Measurements from ENCODE around the gene TYMP. TPM values are rescaled to one million over a fixed set of nuclear protein-coding genes. Genes with fewer than 3 reads are reported as not detected.

The TYMP gene
- total RNA-seq, 1 experiment from 2014 or later: 1.5 TPM

DNA sequence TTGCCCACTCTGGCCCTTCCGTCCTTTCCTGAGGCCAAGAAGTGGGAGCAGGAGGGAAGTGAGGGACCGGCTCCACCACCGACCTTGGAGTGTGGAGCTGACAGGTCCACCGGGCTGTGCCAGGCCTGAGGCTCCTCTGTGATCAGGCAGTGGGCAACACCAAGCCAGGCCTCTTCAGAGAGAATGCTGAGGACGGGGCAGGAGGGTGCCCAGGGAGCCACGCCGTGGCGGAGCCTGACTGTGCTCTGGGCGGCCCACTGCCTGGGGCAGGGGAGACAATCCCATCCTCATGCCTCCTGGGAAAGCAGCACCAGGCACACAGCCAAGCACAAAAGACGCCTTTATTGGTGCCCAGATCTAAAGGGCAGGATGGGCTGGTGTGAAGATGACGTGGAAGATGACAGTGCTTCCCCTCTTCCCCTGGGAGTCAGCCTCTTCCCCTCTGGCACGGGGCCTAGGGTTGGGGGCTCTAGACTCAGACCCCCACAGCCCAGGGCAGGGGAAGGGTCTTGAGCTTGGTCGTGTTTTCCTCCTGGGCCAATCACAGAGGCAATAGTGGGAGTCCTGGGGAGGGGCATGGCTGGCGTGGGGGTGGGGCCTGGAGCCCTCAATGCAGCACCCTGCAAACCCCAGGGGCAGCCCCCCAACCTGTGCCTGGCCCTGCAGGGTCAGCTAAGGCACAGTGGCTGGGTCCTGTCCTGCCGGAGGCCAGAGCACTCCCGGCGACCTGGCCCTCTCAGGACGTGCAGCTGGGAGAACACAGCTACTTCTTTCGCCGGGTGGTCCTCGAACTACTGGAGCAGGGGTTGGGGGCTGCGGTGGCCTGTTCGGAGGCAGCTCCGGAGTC is 27.0 kb downstream of the TYMP start (continued):
- TF ChIP-seq, protein P1, sequence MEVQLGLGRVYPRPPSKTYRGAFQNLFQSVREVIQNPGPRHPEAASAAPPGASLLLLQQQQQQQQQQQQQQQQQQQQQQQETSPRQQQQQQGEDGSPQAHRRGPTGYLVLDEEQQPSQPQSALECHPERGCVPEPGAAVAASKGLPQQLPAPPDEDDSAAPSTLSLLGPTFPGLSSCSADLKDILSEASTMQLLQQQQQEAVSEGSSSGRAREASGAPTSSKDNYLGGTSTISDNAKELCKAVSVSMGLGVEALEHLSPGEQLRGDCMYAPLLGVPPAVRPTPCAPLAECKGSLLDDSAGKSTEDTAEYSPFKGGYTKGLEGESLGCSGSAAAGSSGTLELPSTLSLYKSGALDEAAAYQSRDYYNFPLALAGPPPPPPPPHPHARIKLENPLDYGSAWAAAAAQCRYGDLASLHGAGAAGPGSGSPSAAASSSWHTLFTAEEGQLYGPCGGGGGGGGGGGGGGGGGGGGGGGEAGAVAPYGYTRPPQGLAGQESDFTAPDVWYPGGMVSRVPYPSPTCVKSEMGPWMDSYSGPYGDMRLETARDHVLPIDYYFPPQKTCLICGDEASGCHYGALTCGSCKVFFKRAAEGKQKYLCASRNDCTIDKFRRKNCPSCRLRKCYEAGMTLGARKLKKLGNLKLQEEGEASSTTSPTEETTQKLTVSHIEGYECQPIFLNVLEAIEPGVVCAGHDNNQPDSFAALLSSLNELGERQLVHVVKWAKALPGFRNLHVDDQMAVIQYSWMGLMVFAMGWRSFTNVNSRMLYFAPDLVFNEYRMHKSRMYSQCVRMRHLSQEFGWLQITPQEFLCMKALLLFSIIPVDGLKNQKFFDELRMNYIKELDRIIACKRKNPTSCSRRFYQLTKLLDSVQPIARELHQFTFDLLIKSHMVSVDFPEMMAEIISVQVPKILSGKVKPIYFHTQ (CRISPR knock-in tag; IDR thresholded peaks at IDR 0.05): no peak
- TF ChIP-seq, protein P2, sequence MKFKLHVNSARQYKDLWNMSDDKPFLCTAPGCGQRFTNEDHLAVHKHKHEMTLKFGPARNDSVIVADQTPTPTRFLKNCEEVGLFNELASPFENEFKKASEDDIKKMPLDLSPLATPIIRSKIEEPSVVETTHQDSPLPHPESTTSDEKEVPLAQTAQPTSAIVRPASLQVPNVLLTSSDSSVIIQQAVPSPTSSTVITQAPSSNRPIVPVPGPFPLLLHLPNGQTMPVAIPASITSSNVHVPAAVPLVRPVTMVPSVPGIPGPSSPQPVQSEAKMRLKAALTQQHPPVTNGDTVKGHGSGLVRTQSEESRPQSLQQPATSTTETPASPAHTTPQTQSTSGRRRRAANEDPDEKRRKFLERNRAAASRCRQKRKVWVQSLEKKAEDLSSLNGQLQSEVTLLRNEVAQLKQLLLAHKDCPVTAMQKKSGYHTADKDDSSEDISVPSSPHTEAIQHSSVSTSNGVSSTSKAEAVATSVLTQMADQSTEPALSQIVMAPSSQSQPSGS (CRISPR knock-in tag; IDR thresholded peaks at IDR 0.05; ENCODE audit: borderline replicate concordance, low read depth): no peak
- TF ChIP-seq GTF2I (CRISPR knock-in tag; conservative IDR thresholded peaks at IDR 0.05) (no peak), ZNF263 (CRISPR knock-in tag; IDR thresholded peaks at IDR 0.05; ENCODE audit: low read depth) (no peak), SP1 (CRISPR knock-in tag; conservative IDR thresholded peaks at IDR 0.05) (no peak), GRHL2 (CRISPR knock-in tag; IDR thresholded peaks at IDR 0.05; ENCODE audit: insufficient replicate concordance, severe bottlenecking) (no peak), CREB1 (CRISPR knock-in tag; IDR thresholded peaks at IDR 0.05) (no peak), EMX1 (CRISPR knock-in tag; IDR thresholded peaks at IDR 0.05) (no peak)
- TF ChIP-seq, protein P3, sequence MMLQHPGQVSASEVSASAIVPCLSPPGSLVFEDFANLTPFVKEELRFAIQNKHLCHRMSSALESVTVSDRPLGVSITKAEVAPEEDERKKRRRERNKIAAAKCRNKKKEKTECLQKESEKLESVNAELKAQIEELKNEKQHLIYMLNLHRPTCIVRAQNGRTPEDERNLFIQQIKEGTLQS (CRISPR knock-in tag; conservative IDR thresholded peaks at IDR 0.05): no peak
- TF ChIP-seq, protein P4, sequence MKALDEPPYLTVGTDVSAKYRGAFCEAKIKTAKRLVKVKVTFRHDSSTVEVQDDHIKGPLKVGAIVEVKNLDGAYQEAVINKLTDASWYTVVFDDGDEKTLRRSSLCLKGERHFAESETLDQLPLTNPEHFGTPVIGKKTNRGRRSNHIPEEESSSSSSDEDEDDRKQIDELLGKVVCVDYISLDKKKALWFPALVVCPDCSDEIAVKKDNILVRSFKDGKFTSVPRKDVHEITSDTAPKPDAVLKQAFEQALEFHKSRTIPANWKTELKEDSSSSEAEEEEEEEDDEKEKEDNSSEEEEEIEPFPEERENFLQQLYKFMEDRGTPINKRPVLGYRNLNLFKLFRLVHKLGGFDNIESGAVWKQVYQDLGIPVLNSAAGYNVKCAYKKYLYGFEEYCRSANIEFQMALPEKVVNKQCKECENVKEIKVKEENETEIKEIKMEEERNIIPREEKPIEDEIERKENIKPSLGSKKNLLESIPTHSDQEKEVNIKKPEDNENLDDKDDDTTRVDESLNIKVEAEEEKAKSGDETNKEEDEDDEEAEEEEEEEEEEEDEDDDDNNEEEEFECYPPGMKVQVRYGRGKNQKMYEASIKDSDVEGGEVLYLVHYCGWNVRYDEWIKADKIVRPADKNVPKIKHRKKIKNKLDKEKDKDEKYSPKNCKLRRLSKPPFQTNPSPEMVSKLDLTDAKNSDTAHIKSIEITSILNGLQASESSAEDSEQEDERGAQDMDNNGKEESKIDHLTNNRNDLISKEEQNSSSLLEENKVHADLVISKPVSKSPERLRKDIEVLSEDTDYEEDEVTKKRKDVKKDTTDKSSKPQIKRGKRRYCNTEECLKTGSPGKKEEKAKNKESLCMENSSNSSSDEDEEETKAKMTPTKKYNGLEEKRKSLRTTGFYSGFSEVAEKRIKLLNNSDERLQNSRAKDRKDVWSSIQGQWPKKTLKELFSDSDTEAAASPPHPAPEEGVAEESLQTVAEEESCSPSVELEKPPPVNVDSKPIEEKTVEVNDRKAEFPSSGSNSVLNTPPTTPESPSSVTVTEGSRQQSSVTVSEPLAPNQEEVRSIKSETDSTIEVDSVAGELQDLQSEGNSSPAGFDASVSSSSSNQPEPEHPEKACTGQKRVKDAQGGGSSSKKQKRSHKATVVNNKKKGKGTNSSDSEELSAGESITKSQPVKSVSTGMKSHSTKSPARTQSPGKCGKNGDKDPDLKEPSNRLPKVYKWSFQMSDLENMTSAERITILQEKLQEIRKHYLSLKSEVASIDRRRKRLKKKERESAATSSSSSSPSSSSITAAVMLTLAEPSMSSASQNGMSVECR (CRISPR knock-in tag; IDR thresholded peaks at IDR 0.05; ENCODE audit: borderline replicate concordance): no peak
- TF ChIP-seq, protein P5, sequence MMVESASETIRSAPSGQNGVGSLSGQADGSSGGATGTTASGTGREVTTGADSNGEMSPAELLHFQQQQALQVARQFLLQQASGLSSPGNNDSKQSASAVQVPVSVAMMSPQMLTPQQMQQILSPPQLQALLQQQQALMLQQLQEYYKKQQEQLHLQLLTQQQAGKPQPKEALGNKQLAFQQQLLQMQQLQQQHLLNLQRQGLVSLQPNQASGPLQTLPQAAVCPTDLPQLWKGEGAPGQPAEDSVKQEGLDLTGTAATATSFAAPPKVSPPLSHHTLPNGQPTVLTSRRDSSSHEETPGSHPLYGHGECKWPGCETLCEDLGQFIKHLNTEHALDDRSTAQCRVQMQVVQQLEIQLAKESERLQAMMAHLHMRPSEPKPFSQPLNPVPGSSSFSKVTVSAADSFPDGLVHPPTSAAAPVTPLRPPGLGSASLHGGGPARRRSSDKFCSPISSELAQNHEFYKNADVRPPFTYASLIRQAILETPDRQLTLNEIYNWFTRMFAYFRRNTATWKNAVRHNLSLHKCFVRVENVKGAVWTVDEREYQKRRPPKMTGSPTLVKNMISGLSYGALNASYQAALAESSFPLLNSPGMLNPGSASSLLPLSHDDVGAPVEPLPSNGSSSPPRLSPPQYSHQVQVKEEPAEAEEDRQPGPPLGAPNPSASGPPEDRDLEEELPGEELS (CRISPR knock-in tag; IDR thresholded peaks at IDR 0.05): no peak
- TF ChIP-seq, protein P6, sequence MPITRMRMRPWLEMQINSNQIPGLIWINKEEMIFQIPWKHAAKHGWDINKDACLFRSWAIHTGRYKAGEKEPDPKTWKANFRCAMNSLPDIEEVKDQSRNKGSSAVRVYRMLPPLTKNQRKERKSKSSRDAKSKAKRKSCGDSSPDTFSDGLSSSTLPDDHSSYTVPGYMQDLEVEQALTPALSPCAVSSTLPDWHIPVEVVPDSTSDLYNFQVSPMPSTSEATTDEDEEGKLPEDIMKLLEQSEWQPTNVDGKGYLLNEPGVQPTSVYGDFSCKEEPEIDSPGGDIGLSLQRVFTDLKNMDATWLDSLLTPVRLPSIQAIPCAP (CRISPR knock-in tag; IDR thresholded peaks at IDR 0.05): no peak

DNA sequence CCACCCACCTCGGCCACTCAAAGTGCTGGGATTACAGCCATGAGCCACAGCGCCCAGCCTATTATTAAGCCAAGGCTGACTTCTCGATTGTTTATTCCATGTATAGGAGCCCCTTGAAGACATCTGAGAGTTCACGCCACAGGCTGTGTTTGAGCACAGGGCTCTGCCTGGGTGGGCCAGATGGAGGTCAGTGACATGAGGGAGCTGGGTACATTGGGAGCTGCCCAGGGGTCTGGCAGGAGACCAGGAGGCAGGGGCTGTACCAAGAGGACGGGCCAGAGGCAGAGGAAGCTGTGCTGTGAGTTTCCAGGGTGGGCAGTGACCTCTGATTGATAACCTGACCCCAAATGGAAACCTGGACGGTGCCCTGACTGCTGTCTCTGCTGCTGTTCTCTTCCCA is 27.7 kb downstream of the TYMP start:
- DNase-seq (ENCODE audit: low spot score) (no peak), ATAC-seq (no peak)
- no peaks in the 10 kb centered on the region for H3K9me3 Mint-ChIP-seq
- CTCF ChIA-PET: interaction anchor here (1.0 kb wide), 1 partner anchor 23 kb away, joined by 3 read pairs; the partner anchor contains the start of gene SCO2
- H3K27ac Mint-ChIP-seq: no peak overlapping the region
- H3K4me3 Mint-ChIP-seq: no peak overlapping the region
- TF ChIP-seq ZNF138 (CRISPR knock-in tag; conservative IDR thresholded peaks at IDR 0.05): no peak
- TF ChIP-seq, protein P7, sequence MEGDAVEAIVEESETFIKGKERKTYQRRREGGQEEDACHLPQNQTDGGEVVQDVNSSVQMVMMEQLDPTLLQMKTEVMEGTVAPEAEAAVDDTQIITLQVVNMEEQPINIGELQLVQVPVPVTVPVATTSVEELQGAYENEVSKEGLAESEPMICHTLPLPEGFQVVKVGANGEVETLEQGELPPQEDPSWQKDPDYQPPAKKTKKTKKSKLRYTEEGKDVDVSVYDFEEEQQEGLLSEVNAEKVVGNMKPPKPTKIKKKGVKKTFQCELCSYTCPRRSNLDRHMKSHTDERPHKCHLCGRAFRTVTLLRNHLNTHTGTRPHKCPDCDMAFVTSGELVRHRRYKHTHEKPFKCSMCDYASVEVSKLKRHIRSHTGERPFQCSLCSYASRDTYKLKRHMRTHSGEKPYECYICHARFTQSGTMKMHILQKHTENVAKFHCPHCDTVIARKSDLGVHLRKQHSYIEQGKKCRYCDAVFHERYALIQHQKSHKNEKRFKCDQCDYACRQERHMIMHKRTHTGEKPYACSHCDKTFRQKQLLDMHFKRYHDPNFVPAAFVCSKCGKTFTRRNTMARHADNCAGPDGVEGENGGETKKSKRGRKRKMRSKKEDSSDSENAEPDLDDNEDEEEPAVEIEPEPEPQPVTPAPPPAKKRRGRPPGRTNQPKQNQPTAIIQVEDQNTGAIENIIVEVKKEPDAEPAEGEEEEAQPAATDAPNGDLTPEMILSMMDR (IDR thresholded peaks at IDR 0.05): no peak
- TF ChIP-seq, protein P8, sequence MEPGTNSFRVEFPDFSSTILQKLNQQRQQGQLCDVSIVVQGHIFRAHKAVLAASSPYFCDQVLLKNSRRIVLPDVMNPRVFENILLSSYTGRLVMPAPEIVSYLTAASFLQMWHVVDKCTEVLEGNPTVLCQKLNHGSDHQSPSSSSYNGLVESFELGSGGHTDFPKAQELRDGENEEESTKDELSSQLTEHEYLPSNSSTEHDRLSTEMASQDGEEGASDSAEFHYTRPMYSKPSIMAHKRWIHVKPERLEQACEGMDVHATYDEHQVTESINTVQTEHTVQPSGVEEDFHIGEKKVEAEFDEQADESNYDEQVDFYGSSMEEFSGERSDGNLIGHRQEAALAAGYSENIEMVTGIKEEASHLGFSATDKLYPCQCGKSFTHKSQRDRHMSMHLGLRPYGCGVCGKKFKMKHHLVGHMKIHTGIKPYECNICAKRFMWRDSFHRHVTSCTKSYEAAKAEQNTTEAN (CRISPR knock-in tag; IDR thresholded peaks at IDR 0.05): no peak
- TF ChIP-seq, protein P9, sequence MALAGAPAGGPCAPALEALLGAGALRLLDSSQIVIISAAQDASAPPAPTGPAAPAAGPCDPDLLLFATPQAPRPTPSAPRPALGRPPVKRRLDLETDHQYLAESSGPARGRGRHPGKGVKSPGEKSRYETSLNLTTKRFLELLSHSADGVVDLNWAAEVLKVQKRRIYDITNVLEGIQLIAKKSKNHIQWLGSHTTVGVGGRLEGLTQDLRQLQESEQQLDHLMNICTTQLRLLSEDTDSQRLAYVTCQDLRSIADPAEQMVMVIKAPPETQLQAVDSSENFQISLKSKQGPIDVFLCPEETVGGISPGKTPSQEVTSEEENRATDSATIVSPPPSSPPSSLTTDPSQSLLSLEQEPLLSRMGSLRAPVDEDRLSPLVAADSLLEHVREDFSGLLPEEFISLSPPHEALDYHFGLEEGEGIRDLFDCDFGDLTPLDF (CRISPR knock-in tag; IDR thresholded peaks at IDR 0.05): no peak
- TF ChIP-seq, protein P10, sequence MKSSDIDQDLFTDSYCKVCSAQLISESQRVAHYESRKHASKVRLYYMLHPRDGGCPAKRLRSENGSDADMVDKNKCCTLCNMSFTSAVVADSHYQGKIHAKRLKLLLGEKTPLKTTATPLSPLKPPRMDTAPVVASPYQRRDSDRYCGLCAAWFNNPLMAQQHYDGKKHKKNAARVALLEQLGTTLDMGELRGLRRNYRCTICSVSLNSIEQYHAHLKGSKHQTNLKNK (CRISPR knock-in tag; IDR thresholded peaks at IDR 0.05): no peak
- no peak for TF ChIP-seq HMGA2 (CRISPR knock-in tag; IDR thresholded peaks at IDR 0.05)
- H3K4me1 Mint-ChIP-seq: peaks cover 6% of the 10 kb centered on the region
- POLR2A ChIA-PET: no interaction called here
- no peaks in the 10 kb centered on the region for H3K36me3 Mint-ChIP-seq
- H3K27me3 Mint-ChIP-seq (ENCODE audit: low read depth): no peaks in the 10 kb centered on the region

Data from WTC11 (cell line).